Calu3 (cell line): Measurements from ENCODE around the gene CDK18. TPM values are rescaled to one million over a fixed set of nuclear protein-coding genes. Genes with fewer than 3 reads are reported as not detected.
A peak's percentile ranks its signal among the peaks of the same experiment; 100 is the strongest.

Experiments
- BruUV-seq: library from RNA; stranded (reverse); fragments of 400-500 nt; replicated peaks from 2 replicates; lab custom pipeline; 2021; lab: Mats Ljungman, UMichigan
- CTCF ChIA-PET: fragments of 300-600 bp; sonication (Branson Sonifier 250); formaldehyde crosslinking; loops from one replicate; lab custom pipeline; 2022; ENCODE audit warnings: antibody characterized with exemption; lab: Charles Lee
- DNase-seq: peaks from one replicate; pipeline ENCODE4 v3.0.0; 2022
- H3K27ac Mint-ChIP-seq: one replicate; pipeline ENCODE4 v1.8.0; 2022; ENCODE audit warnings: mixed read lengths; ENCODE audit not compliant: unreplicated experiment
- H3K27me3 Mint-ChIP-seq: one replicate; pipeline ENCODE4 v1.8.0; 2022; ENCODE audit warnings: mixed read lengths; ENCODE audit not compliant: unreplicated experiment
- H3K36me3 Mint-ChIP-seq: one replicate; pipeline ENCODE4 v1.8.0; 2022; ENCODE audit warnings: mild to moderate bottlenecking, moderate library complexity, mixed read lengths; ENCODE audit not compliant: insufficient read depth, unreplicated experiment
- H3K4me1 Mint-ChIP-seq: one replicate; pipeline ENCODE4 v1.8.0; 2022; ENCODE audit warnings: mild to moderate bottlenecking, low read depth, mixed read lengths; ENCODE audit not compliant: unreplicated experiment
- H3K4me3 Mint-ChIP-seq: one replicate; pipeline ENCODE4 v1.8.0; 2022; ENCODE audit warnings: mild to moderate bottlenecking, low read depth, moderate library complexity, mixed read lengths; ENCODE audit not compliant: unreplicated experiment
- H3K9me3 Mint-ChIP-seq: one replicate; pipeline ENCODE4 v1.8.0; 2022; ENCODE audit warnings: low read depth, mixed read lengths; ENCODE audit not compliant: unreplicated experiment
- CTCF ChIP-seq: fragments of 200-600 bp; IDR thresholded peaks from one replicate; pipeline ENCODE4 v1.8.0; 2022; ENCODE audit warnings: antibody characterized with exemption; ENCODE audit not compliant: unreplicated experiment
- intact Hi-C: fragments of 100-400 bp; cut with micrococcal nuclease; formaldehyde crosslinking; loops from one replicate; pipeline ENCODE4 v1.10.0; 2022; ENCODE audit not compliant: unreplicated experiment
- total RNA-seq: library from RNA; stranded (reverse); gene quantifications from 2 replicates; pipeline ENCODE4 v1.2.3, GENCODE V29; 2022

CDK18 gene
- total RNA-seq, 1 experiment from 2014 or later: 44.0 TPM

- Mint-ChIP-seq H3K27ac (no peak overlapping the region), H3K4me3 (no peak overlapping the region), H3K4me1 (peaks cover 18% of the 10 kb centered on the region), H3K9me3 (no peaks in the 10 kb centered on the region), H3K27me3 (peaks cover 74% of the 10 kb centered on the region), H3K36me3 (no peaks in the 10 kb centered on the region)
- no peak for TF ChIP-seq CTCF
- intact Hi-C loops: no loop called here
- CTCF ChIA-PET: interaction anchor here (0.6 to 2.9 kb wide), 3 partner anchors 32 to 95 kb away, joined by 5 to 20 read pairs (median 7); no protein-coding TSS in a partner anchor
- no TSS peak for BruUV-seq
- DNase-seq: no peak
Observed at GRCh38 chr1:205492201-205492667, 12.2 kb upstream of the CDK18 start.

GRCh38 chr1:205492774-205493173, 11.7 kb upstream of the CDK18 start:
- DNase-seq: no peak
- no peak for TF ChIP-seq CTCF
- H3K27ac Mint-ChIP-seq: no peak overlapping the region
- intact Hi-C loops: no loop called here
- CTCF ChIA-PET: interaction anchor here (0.8 to 2.9 kb wide), 8 partner anchors 7 to 165 kb away, joined by 3 to 20 read pairs (median 6); no protein-coding TSS in a partner anchor
- no peak overlapping the region for H3K4me3 Mint-ChIP-seq
- H3K9me3 Mint-ChIP-seq: no peaks in the 10 kb centered on the region
- no TSS peak for BruUV-seq
- H3K27me3 Mint-ChIP-seq: peaks cover 76% of the 10 kb centered on the region
- no peaks in the 10 kb centered on the region for H3K36me3 Mint-ChIP-seq
- H3K4me1 Mint-ChIP-seq: peaks cover 18% of the 10 kb centered on the region

- BruUV-seq: no TSS peak
- TF ChIP-seq CTCF: no peak
- Mint-ChIP-seq H3K27ac (no peak overlapping the region), H3K9me3 (no peaks in the 10 kb centered on the region), H3K27me3 (peaks cover 76% of the 10 kb centered on the region), H3K4me1 (peaks cover 18% of the 10 kb centered on the region), H3K4me3 (no peak overlapping the region), H3K36me3 (no peaks in the 10 kb centered on the region)
- peak; percentile 62 for DNase-seq
- CTCF ChIA-PET: interaction anchor here (0.5 to 2.9 kb wide), 10 partner anchors 8 to 317 kb away, joined by 3 to 20 read pairs (median 4); partner anchors contain the start of gene CDK18
- intact Hi-C loops: no loop called here
Observed at GRCh38 chr1:205493241-205494085, 11.0 kb upstream of the CDK18 start.

GRCh38 chr1:205494115-205494514, 10.4 kb upstream of the CDK18 start:
- CTCF ChIA-PET: interaction anchor here (0.5 to 2.9 kb wide), 6 partner anchors 9 to 318 kb away, joined by 3 to 20 read pairs (median 6); partner anchors contain the start of gene CDK18
- DNase-seq: no peak
- no TSS peak for BruUV-seq
- Mint-ChIP-seq H3K36me3 (no peaks in the 10 kb centered on the region), H3K4me1 (peaks cover 18% of the 10 kb centered on the region), H3K27me3 (peaks cover 70% of the 10 kb centered on the region), H3K27ac (no peak overlapping the region), H3K4me3 (no peak overlapping the region), H3K9me3 (no peaks in the 10 kb centered on the region)
- no peak for TF ChIP-seq CTCF
- intact Hi-C loops: no loop called here
